NT2/D1 (cell line): Measurements from ENCODE around the gene SINHCAF.

Source experiments
- SUZ12 ChIP-seq: IDR thresholded peaks from 2 replicates; pipeline ENCODE4 v1.6.1; 2011; ENCODE audit not compliant: insufficient read length, insufficient read depth; ENCODE audit errors: extremely low read depth
- YY1 ChIP-seq: IDR thresholded peaks from 2 replicates; pipeline ENCODE4 v1.6.1; 2011; ENCODE audit not compliant: insufficient read length, insufficient read depth
- ZNF274 ChIP-seq: IDR thresholded peaks from 2 replicates; pipeline ENCODE4 v1.6.1; 2011; ENCODE audit warnings: mild to moderate bottlenecking, low read depth, low read length

- TF ChIP-seq SUZ12 (no peak), ZNF274 (no peak), YY1 (no peak)
These were observed 17.8 kb downstream of the SINHCAF start for GRCh38 chr12:31308116-31308515.
